ENCODE results near the gene SYNJ2.
A peak's percentile ranks its signal among the peaks of the same experiment; 100 is the strongest.

Gene SYNJ2

GRCh38 chr6:158015188-158015506 lies 33.5 kb downstream of the SYNJ2 start:
- DNase-seq = no peak

DNA sequence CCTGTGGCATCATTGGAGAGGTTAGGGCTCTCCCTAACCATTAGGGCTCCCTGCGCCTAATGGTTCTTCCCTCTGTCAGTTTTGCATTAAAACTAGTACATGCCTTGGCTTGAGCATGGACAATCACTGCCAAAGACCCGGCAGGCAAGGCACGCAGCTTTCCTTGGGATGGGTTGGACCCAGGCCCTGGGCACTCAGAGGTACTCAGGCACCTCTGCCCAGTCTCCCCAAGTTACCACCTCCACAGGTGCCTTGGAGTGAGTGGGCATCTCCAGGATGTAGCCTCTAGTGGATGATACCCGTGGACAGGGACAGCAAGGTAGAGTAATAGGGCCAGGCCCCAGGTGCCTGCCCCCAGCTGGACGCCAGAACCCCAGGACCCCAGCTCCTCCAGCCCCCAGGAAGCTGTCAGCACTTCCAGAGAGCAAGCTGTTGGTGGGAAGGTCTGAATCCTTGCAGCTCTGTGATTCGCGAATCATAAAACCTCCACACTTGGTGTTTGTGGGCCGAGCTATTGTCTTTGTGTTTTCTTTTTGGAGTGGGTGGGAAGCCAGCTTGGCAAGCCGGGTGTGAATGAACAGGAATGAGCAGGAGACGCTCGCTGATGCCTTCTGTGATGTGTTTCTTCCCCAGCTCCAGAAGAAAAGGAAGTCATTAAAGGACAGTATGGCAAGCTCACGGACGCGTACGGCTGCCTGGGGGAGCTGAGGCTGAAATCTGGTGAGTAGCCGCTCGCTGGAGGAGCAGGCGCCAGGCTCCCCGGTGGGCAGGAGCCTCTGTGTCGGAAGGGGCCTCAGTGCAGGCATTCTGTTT lies 35.1 kb downstream of the SYNJ2 start:
- DNase-seq = no peak

DNA sequence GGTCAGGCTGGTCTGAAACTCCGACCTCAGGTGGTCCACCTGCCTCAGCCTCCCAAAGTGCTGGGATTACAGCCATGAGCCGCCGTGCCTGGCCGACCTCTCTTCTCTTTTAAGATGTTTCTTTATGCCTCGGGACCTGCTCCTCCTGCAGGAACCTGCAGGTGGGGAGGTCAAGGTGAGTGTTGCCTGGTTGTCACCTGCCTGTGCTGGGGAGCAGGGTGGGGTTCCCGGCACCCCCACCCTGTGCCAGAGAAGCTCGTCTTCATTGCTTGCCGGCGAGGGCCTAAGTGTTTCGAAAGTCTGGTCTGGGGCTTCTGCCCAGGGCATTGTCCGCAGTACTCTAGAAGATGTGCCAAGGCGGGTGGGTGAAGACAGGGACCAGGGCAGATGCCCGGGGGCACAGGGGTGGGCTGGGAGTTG lies 36.0 kb downstream of the SYNJ2 start:
- DNase-seq = no peak

GRCh38 chr6:158018041-158018771 lies 36.5 kb downstream of the SYNJ2 start:
- DNase-seq = no peak

DNA sequence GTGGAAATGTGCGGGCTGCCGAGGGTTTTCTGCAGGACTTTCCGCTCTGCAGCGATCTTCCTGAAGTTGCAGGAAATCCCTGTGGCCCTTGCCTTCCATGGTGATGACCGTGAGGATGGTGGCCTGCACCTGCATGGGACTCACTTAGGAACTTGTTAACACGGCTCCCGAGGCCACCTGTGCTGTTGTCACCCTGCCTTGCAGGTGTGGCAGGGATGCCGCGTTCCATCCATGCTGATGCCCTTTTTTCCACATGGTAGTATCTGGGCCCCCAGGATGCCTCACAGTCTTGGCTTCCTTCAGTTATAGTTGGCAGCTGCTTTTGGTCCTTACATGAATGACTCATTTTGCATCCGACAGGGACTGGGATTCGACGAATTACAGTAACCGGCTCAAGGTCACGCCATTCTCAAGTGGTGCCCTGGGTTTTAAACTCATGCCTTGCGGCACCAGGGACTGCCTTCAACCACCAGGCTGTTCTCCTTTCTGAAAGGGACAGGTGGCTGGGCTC lies 37.2 kb downstream of the SYNJ2 start:
- no peak for DNase-seq

GRCh38 chr6:158019416-158019815 lies 37.8 kb downstream of the SYNJ2 start:
- DNase-seq = no peak

DNA sequence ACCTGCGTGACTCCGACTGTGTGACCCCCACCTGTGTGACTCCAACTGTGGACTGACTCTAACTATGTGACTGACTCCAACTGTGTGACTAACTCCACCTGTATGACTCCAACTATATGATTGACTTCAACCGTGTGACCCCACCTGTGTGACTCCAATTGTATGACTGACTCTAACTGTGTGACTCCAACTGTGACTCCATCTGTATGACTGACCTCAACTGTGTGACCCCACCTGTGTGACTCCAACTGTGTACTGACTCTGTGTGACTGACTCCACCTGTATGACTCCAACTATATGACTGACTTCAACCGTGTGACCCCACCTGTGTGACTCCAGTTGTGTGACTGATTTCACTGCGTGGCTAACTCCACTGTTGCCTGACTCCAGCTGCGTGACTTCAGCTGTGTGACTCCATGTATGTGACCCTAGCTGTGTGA lies 38.6 kb downstream of the SYNJ2 start:
- DNase-seq = no peak

DNA sequence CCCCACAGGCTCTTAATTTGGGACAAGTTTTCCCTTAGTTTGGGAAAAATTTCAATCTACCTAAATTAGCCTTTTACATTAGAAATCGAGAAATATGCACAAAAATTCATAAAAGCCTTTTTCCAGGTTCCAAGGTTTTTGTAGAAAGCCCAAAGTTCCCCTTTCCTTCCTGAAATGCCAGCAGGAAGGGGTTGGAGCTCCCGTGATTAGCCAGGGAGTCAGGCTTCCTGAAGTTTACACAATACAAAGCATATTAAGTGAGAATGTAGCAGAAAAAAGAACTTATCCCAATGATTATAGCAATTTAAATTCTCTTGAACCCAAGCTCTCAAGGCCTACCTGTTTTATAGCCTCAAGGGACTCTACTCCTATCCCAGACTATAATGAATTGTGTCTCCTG lies 39.1 kb downstream of the SYNJ2 start:
- DNase-seq = no peak

- DNase-seq = no peak
Measured at GRCh38 chr6:158021376-158021775, 39.7 kb downstream of the SYNJ2 start.

GRCh38 chr6:158021814-158022748 lies 40.4 kb downstream of the SYNJ2 start:
- DNase-seq = no peak

DNA sequence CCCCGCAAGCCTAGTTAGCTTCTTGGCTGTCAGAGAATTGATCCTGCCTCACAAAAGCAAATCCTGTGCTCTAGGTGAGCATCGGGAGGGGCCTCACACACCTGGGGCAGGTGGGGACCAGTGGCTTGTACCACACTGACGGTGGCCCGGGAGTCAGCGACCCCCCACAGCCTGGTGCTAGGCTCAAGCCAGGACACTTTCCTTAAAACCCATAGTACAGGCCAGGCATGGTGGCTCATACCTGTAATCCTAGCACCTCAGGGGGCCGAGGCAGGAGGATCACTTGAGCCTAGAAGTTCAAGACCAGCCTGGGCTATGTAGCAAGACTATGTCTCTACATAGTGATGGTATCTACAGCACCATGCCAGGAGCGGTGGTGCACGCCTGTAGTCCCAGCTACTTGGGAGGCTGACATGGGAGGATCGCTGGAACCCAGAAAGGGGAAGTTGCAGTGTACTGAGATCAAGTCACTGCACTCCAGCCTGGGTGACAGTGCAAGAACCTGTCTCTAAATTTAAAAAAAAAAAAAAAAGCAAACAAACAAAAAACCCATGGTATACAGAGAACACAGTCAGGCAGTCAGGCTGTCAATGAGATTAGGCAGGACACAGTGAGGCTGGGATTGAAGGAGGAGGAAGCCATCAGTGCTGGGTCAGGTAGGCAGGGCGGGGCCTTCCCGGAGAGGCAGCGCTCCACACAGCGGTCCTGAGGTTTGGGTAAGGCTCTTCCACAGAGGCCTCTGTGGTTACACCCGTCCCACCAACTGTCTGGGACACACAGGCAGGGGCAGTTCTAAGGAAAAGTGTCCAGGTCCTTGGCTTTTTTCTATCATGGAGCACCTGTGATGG lies 41.3 kb downstream of the SYNJ2 start:
- DNase-seq = no peak

DNA sequence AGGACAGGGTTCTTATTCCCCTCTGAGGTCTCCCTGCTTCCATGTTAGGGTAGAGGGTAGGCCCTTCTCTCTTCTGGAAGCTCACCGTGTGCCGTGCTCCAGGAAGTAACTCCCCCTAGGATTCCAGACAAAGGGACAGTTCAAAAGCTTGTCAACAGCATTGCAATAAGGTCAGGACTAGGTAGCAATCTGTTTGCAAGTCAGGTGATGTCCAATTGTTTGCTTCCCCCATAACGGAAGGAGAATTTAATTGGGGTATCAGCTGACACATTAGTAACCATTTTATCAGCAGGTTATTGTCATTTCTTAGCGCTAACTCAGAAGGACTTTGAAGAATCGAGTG lies 41.9 kb downstream of the SYNJ2 start:
- no peak for DNase-seq

GRCh38 chr6:158024566-158025297 lies 43.1 kb downstream of the SYNJ2 start:
- DNase-seq = no peak

- DNase-seq = peak; percentile 87
Measured at GRCh38 chr6:158026054-158026900, 44.6 kb downstream of the SYNJ2 start.

DNA sequence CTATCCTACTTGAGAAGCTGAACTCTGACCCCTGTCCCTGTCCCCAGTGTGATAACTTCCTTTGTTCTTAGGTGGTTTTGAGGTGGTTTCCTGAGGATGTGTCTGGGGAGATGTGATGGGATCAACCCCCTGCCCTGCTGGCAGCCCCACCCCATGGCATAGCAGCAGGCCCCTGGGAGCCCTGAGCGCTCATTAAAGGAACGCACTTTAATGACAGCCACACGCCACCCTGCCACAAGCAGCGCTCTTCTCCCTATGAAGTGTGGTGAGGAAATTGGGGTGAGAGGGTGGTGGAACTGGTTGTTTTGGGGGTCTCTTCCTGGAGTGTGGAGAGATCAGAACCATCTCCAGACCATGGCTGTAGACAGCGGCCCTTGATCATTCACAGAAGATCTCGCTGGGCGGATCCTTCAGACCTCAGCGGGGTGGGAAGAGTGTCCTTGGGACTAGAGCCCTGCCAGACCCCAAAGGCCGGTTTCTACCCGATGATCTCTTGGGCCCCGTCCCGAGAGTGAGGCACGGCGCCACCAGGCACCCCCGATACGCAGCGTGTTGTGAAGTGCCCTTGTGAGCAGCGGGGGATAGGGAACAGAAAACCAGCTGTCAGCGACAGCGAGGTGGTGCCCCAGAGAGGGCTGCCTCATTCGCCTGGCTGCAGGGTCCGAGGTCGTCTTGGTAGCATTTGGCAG lies 45.4 kb downstream of the SYNJ2 start:
- DNase-seq = no peak

GRCh38 chr6:158027590-158028285 lies 46.1 kb downstream of the SYNJ2 start:
- no peak for DNase-seq

- DNase-seq = no peak
Measured at GRCh38 chr6:158028421-158028820, 46.8 kb downstream of the SYNJ2 start.

- DNase-seq = no peak
Measured at GRCh38 chr6:158028876-158029275, 47.2 kb downstream of the SYNJ2 start.

GRCh38 chr6:158029668-158030230 lies 48.1 kb downstream of the SYNJ2 start:
- no peak for DNase-seq

Measured in stimulated activated CD4-positive, alpha-beta T cell treated with anti-CD3 and anti-CD28 coated beads, Interleukin-4, amount 100 ng/mL, for 24 hours (primary cell).